ENCODE results near the gene ROBO2. TPM values are rescaled to one million over a fixed set of nuclear protein-coding genes. Genes with fewer than 3 reads are reported as not detected.

The ROBO2 gene
- total RNA-seq, 1 experiment from 2014 or later, result not detected

- no peaks in the 10 kb centered on the region; a peak in 1 of 4 replicates for H3K36me3 ChIP-seq (ENCODE audit: control insufficient read depth in 1 of 2, insufficient read depth in 2 of 2, low read length in 2 of 2)
- no peaks in the 10 kb centered on the region for H3K27me3 ChIP-seq (ENCODE audit: insufficient read depth, low read length)
- BruUV-seq (replicated peaks), result no TSS peak
- no peaks in the 10 kb centered on the region for H3K79me2 ChIP-seq (ENCODE audit: insufficient read depth, low read length)
- H3K9ac ChIP-seq (ENCODE audit: low read length), result no peak overlapping the region
- H2AFZ ChIP-seq (ENCODE audit: low read depth, low read length, poor library complexity, severe bottlenecking), result no peak overlapping the region
- CTCF ChIA-PET, result no interaction called here
- H3K4me3 ChIP-seq (replicated peaks in 1 of 2; ENCODE audit: low read depth in 1 of 2, low read length in 2 of 2), result no peak overlapping the region
- no peak overlapping the region for H3K4me2 ChIP-seq (ENCODE audit: low read length)
- H3K4me1 ChIP-seq (ENCODE audit: control insufficient read depth in 1 of 2, insufficient read depth in 2 of 2, low read length in 2 of 2), result no peaks in the 10 kb centered on the region
- H3K9me2 ChIP-seq (ENCODE audit: insufficient read depth), result no peaks in the 10 kb centered on the region
- no peak overlapping the region for H3K27ac ChIP-seq (ENCODE audit: low read depth, low read length)
- POLR2A ChIA-PET, result no interaction called here
- H3K9me3 ChIP-seq (ENCODE audit: control insufficient read depth in 1 of 2, insufficient read depth in 1 of 2, low read depth in 1 of 2, low read length in 2 of 2), result peaks cover 16% of the 10 kb centered on the region in 2 experiments; a peak in 2 of 4 replicates
- RAD21 ChIA-PET (ENCODE audit: low non-redundant PET in 1 of 2, low total read pairs in 2 of 2, uncharacterized antibody in 2 of 2, unreplicated experiment in 2 of 2), result no interaction called here
- TF ChIP-seq JUND (IDR thresholded peaks at IDR 0.05), result no peak
- TF ChIP-seq FOSL1 (IDR thresholded peaks at IDR 0.05; ENCODE audit: low read depth), result no peak
- no peak for TF ChIP-seq EZH2 (IDR thresholded peaks at IDR 0.05)
- TF ChIP-seq POLR2AphosphoS5 (IDR thresholded peaks at IDR 0.05; ENCODE audit: low read depth, low read length), result no peak
- TF ChIP-seq ZFX (IDR thresholded peaks at IDR 0.05), result no peak
- TF ChIP-seq ATF3 (IDR thresholded peaks at IDR 0.05), result no peak
- TF ChIP-seq, protein P1, sequence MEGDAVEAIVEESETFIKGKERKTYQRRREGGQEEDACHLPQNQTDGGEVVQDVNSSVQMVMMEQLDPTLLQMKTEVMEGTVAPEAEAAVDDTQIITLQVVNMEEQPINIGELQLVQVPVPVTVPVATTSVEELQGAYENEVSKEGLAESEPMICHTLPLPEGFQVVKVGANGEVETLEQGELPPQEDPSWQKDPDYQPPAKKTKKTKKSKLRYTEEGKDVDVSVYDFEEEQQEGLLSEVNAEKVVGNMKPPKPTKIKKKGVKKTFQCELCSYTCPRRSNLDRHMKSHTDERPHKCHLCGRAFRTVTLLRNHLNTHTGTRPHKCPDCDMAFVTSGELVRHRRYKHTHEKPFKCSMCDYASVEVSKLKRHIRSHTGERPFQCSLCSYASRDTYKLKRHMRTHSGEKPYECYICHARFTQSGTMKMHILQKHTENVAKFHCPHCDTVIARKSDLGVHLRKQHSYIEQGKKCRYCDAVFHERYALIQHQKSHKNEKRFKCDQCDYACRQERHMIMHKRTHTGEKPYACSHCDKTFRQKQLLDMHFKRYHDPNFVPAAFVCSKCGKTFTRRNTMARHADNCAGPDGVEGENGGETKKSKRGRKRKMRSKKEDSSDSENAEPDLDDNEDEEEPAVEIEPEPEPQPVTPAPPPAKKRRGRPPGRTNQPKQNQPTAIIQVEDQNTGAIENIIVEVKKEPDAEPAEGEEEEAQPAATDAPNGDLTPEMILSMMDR (IDR thresholded peaks at IDR 0.05 in 2 of 3, conservative IDR thresholded peaks at IDR 0.05 in 1 of 3; ENCODE audit: borderline replicate concordance in 1 of 3, insufficient read depth in 1 of 3, low read depth in 2 of 3, low read length in 2 of 3), result no peak
- no peak for TF ChIP-seq ELF1 (IDR thresholded peaks at IDR 0.05; ENCODE audit: borderline replicate concordance, low read depth)
- TF ChIP-seq SIN3A (IDR thresholded peaks at IDR 0.05; ENCODE audit: low read depth), result no peak
- DNase-seq (ENCODE audit: low read depth, low spot score) (no peak), ATAC-seq (no peak)
- no peaks in the 10 kb centered on the region for H4K20me1 ChIP-seq (ENCODE audit: insufficient read depth)
- intact Hi-C loops (cut with micrococcal nuclease), result no loop called here
Measured at GRCh38 chr3:77426531-77426930, 386.6 kb downstream of the ROBO2 start.

GRCh38 chr3:77427528-77427927, 387.6 kb downstream of the ROBO2 start:
- H3K27ac ChIP-seq (ENCODE audit: low read depth, low read length), result no peak overlapping the region
- H3K9ac ChIP-seq (ENCODE audit: low read length), result no peak overlapping the region
- no peak for TF ChIP-seq SRF (IDR thresholded peaks at IDR 0.05; ENCODE audit: low read depth)
- no peak for TF ChIP-seq EGR1 (IDR thresholded peaks at IDR 0.05; ENCODE audit: low read depth)
- TF ChIP-seq, protein P2, sequence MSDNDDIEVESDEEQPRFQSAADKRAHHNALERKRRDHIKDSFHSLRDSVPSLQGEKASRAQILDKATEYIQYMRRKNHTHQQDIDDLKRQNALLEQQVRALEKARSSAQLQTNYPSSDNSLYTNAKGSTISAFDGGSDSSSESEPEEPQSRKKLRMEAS (IDR thresholded peaks at IDR 0.05), result no peak
- no peak for TF ChIP-seq FOSL1 (IDR thresholded peaks at IDR 0.05; ENCODE audit: low read depth)
- no peak for TF ChIP-seq ZNF274 (IDR thresholded peaks at IDR 0.05; ENCODE audit: low read depth, low read length)
- TF ChIP-seq ELF1 (IDR thresholded peaks at IDR 0.05; ENCODE audit: borderline replicate concordance, low read depth), result no peak
- no peaks in the 10 kb centered on the region for H3K4me1 ChIP-seq (ENCODE audit: control insufficient read depth in 1 of 2, insufficient read depth in 2 of 2, low read length in 2 of 2)
- ChIA-PET POLR2A (no interaction called here), CTCF (no interaction called here), RAD21 (ENCODE audit: low non-redundant PET in 1 of 2, low total read pairs in 2 of 2, uncharacterized antibody in 2 of 2, unreplicated experiment in 2 of 2) (no interaction called here)
- no peaks in the 10 kb centered on the region for H3K27me3 ChIP-seq (ENCODE audit: insufficient read depth, low read length)
- H4K20me1 ChIP-seq (ENCODE audit: insufficient read depth), result no peaks in the 10 kb centered on the region
- H3K36me3 ChIP-seq (ENCODE audit: control insufficient read depth in 1 of 2, insufficient read depth in 2 of 2, low read length in 2 of 2), result no peaks in the 10 kb centered on the region; a peak in 1 of 4 replicates
- H3K4me2 ChIP-seq (ENCODE audit: low read length), result no peak overlapping the region
- H3K4me3 ChIP-seq (replicated peaks in 1 of 2; ENCODE audit: low read depth in 1 of 2, low read length in 2 of 2), result no peak overlapping the region
- no TSS peak for BruUV-seq (replicated peaks)
- H3K9me2 ChIP-seq (ENCODE audit: insufficient read depth), result no peaks in the 10 kb centered on the region
- intact Hi-C loops (cut with micrococcal nuclease), result no loop called here
- H3K79me2 ChIP-seq (ENCODE audit: insufficient read depth, low read length), result no peaks in the 10 kb centered on the region
- DNase-seq (ENCODE audit: low read depth, low spot score) (no peak), ATAC-seq (no peak)
- H2AFZ ChIP-seq (ENCODE audit: low read depth, low read length, poor library complexity, severe bottlenecking), result no peak overlapping the region
- H3K9me3 ChIP-seq (ENCODE audit: control insufficient read depth in 1 of 2, insufficient read depth in 1 of 2, low read depth in 1 of 2, low read length in 2 of 2), result peaks cover 11 to 16% of the 10 kb centered on the region in 2 experiments; a peak in 2 of 4 replicates

All from HCT116 (cell line).